ENCODE measurements around the gene ADK.

- TF ChIP-seq CTCF (IDR thresholded peaks at IDR 0.05; ENCODE audit: low read depth, low read length) (no peak), EZH2phosphoT487 (IDR thresholded peaks at IDR 0.05; ENCODE audit: low read depth) (no peak)
Observed at GRCh38 chr10:74310652-74311257, 159.7 kb downstream of the ADK start.

Data from OCI-LY3 (cell line).